Activated CD4-positive, alpha-beta T cell treated with anti-CD3 and anti-CD28 coated beads for 4 hours (primary cell): Measurements from ENCODE around the gene KRR1.
A peak's percentile ranks its signal among the peaks of the same experiment; 100 is the strongest.

Experiments
- DNase-seq, 2 donors: peaks; one replicate each; pipeline ENCODE4 v3.0.0-alpha.2; 2020

KRR1 gene

GRCh38 chr12:75511116-75512048, at the start of gene KRR1:
TSS of gene KRR1 (minus strand) at chr12:75511609. CDS start at chr12:75511597, 12 bp downstream.
- DNase-seq = peak; percentile 86 to 88

- DNase-seq = no peak
Observed at GRCh38 chr12:75560167-75560566, 48.8 kb upstream of the KRR1 start.

GRCh38 chr12:75558287-75558686, 46.9 kb upstream of the KRR1 start:
- DNase-seq = no peak

GRCh38 chr12:75556311-75556899, 45.0 kb upstream of the KRR1 start:
- DNase-seq = no peak

GRCh38 chr12:75554556-75554880, 43.1 kb upstream of the KRR1 start:
- DNase-seq = no peak

- DNase-seq = no peak
Observed at GRCh38 chr12:75553836-75554555, 42.6 kb upstream of the KRR1 start.

- DNase-seq = no peak
Observed at GRCh38 chr12:75553398-75553797, 42.0 kb upstream of the KRR1 start.

- no peak for DNase-seq
Observed at GRCh38 chr12:75551477-75551876, 40.1 kb upstream of the KRR1 start.

- no peak for DNase-seq
Observed at GRCh38 chr12:75550401-75551240, 39.2 kb upstream of the KRR1 start.

- DNase-seq = no peak
Observed at GRCh38 chr12:75549989-75550388, 38.6 kb upstream of the KRR1 start.

GRCh38 chr12:75548879-75549278, 37.5 kb upstream of the KRR1 start:
- DNase-seq = no peak

GRCh38 chr12:75545636-75546035, 34.2 kb upstream of the KRR1 start:
- DNase-seq = no peak

- DNase-seq = no peak
Observed at GRCh38 chr12:75543529-75543928, 32.1 kb upstream of the KRR1 start.

- no peak for DNase-seq
Observed at GRCh38 chr12:75542942-75543341, 31.5 kb upstream of the KRR1 start.

- DNase-seq = no peak
Observed at GRCh38 chr12:75539889-75540288, 28.5 kb upstream of the KRR1 start.

- DNase-seq = no peak
Observed at GRCh38 chr12:75533239-75533638, 21.8 kb upstream of the KRR1 start.

- DNase-seq = no peak
Observed at GRCh38 chr12:75529826-75530225, 18.4 kb upstream of the KRR1 start.

- DNase-seq = no peak
Observed at GRCh38 chr12:75529316-75529715, 17.9 kb upstream of the KRR1 start.

- DNase-seq = no peak
Observed at GRCh38 chr12:75528692-75529091, 17.3 kb upstream of the KRR1 start.

GRCh38 chr12:75528272-75528671, 16.9 kb upstream of the KRR1 start:
- DNase-seq = no peak

GRCh38 chr12:75526655-75527511, 15.5 kb upstream of the KRR1 start:
- no peak for DNase-seq

GRCh38 chr12:75525263-75525662, 13.9 kb upstream of the KRR1 start:
- DNase-seq = no peak
